CD4-positive, alpha-beta T cell (primary cell): Measurements from ENCODE around the gene C1orf146. TPM values are rescaled to one million over a fixed set of nuclear protein-coding genes. Genes with fewer than 3 reads are reported as not detected.

Experiments
- ATAC-seq: fragments of 200-7000 bp; cut with Tn5 transposase; one replicate; pipeline ENCODE4 v1.10.0; 2022; ENCODE audit warnings: mild to moderate bottlenecking; ENCODE audit not compliant: poor library complexity
- CTCF ChIA-PET: fragments of 350-600 bp; sonication (Branson Sonifier 250); formaldehyde crosslinking; loops from one replicate; lab custom pipeline; 2021; ENCODE audit warnings: antibody characterized with exemption, inconsistent platforms; lab: Charles Lee
- POLR2A ChIA-PET: fragments of 350-600 bp; sonication (Branson Sonifier 250); formaldehyde crosslinking; loops from one replicate; lab custom pipeline; 2021; ENCODE audit warnings: antibody characterized with exemption, inconsistent platforms; lab: Charles Lee
- DNase-seq, 14 experiments: peaks; one replicate each; pipeline ENCODE4 v3.0.0-alpha.2; 2013 to 2020; ENCODE audit warnings: mixed read lengths in 2 of 14
- H3K27ac ChIP-seq, 2 donors: one replicate each; pipeline versions ENCODE4 v1.5.1 to v1.7.0; 2013; ENCODE audit warnings: low read length in 2 of 2, low read depth in 1 of 2, mild to moderate bottlenecking in 1 of 2
- H3K27me3 ChIP-seq, 2 experiments: 1 replicate in 1 of 2; 2 replicates in 1 of 2; pipeline versions ENCODE4 v1.6.1 to v1.7.0; 2013; ENCODE audit warnings: low read length in 2 of 2, control low read depth in 1 of 2, mild to moderate bottlenecking in 1 of 2, moderate library complexity in 1 of 2; ENCODE audit not compliant: insufficient read depth in 2 of 2, control insufficient read depth in 1 of 2
- H3K36me3 ChIP-seq: one replicate; pipeline ENCODE4 v1.6.1; 2013; ENCODE audit warnings: low read length, control low read depth; ENCODE audit not compliant: insufficient read depth
- H3K4me1 ChIP-seq: one replicate; pipeline ENCODE4 v1.6.1; 2013; ENCODE audit warnings: low read length, control low read depth; ENCODE audit not compliant: insufficient read depth
- H3K4me3 ChIP-seq: one replicate; pipeline ENCODE4 v1.5.1; 2013; ENCODE audit warnings: mild to moderate bottlenecking, low read length, moderate library complexity
- H3K9me3 ChIP-seq, 2 experiments: 1 replicate in 1 of 2; 2 replicates in 1 of 2; pipeline versions ENCODE4 v1.6.1 to v1.7.0; 2013; ENCODE audit warnings: low read length in 2 of 2, mild to moderate bottlenecking in 2 of 2, control low read depth in 1 of 2, moderate library complexity in 1 of 2; ENCODE audit not compliant: control insufficient read depth in 1 of 2, insufficient read depth in 1 of 2
- H3K27ac Mint-ChIP-seq: one replicate; pipeline ENCODE4 v1.8.0; 2020; ENCODE audit warnings: mixed read lengths
- H3K27me3 Mint-ChIP-seq: one replicate; pipeline ENCODE4 v1.8.0; 2021; ENCODE audit warnings: mixed read lengths
- H3K36me3 Mint-ChIP-seq: one replicate; pipeline ENCODE4 v1.8.0; 2021; ENCODE audit warnings: low read depth, mixed read lengths
- H3K4me1 Mint-ChIP-seq: one replicate; pipeline ENCODE4 v1.8.0; 2021; ENCODE audit warnings: low read depth, mixed read lengths
- H3K4me3 Mint-ChIP-seq: one replicate; pipeline ENCODE4 v1.8.0; 2020; ENCODE audit warnings: mild to moderate bottlenecking, mixed read lengths
- H3K9me3 Mint-ChIP-seq: one replicate; pipeline ENCODE4 v1.8.0; 2020; ENCODE audit warnings: mixed read lengths
- CTCF ChIP-seq: fragments of 200-600 bp; IDR thresholded peaks from one replicate; pipeline ENCODE4 v1.8.0; 2022; ENCODE audit warnings: antibody characterized with exemption, mild to moderate bottlenecking
- intact Hi-C, 2 experiments: fragments of 100-400 bp; cut with DNase I in 1 of 2; cut with micrococcal nuclease in 1 of 2; formaldehyde crosslinking; loops; one replicate each; pipeline versions ENCODE4 v1.15.1 to v1.9.0; 2023 to 2025; cut with DNase I, micrococcal nuclease
- total RNA-seq, 174 experiments: library from RNA in 2 of 174; stranded (reverse) in 2 of 174; gene quantifications; one replicate each; pipeline ENCODE4 v1.2.3 and lab custom pipeline; 2021 to 2026

Gene C1orf146
- total RNA-seq, 2 experiments from 2014 or later = not detected

- POLR2A ChIA-PET = no interaction called here
- Mint-ChIP-seq H3K27me3 (no peaks in the 10 kb centered on the region), H3K9me3 (no peaks in the 10 kb centered on the region)
These were observed 6.5 kb upstream of the C1orf146 start for GRCh38 chr1:92211166-92211565.

GRCh38 chr1:92218559-92218958, 844 bp downstream of the C1orf146 start:
- no peak for ATAC-seq
- H3K4me3 ChIP-seq = no peak overlapping the region
- no peak for DNase-seq
- Mint-ChIP-seq H3K36me3 (no peaks in the 10 kb centered on the region), H3K4me3 (no peak overlapping the region), H3K27me3 (no peaks in the 10 kb centered on the region), H3K4me1 (no peaks in the 10 kb centered on the region), H3K27ac (no peak overlapping the region), H3K9me3 (peaks cover 2% of the 10 kb centered on the region)
- TF ChIP-seq CTCF = no peak
- no peak overlapping the region for H3K27ac ChIP-seq
- H3K9me3 ChIP-seq = peaks cover 0 to 9% of the 10 kb centered on the region in 2 experiments
- H3K4me1 ChIP-seq = no peaks in the 10 kb centered on the region
- CTCF ChIA-PET = interaction anchor here (0.6 to 0.7 kb wide), 2 partner anchors 187 to 196 kb away, joined by 3 to 4 read pairs; no protein-coding TSS in a partner anchor
- no peaks in the 10 kb centered on the region for H3K27me3 ChIP-seq
- no peaks in the 10 kb centered on the region for H3K36me3 ChIP-seq
- POLR2A ChIA-PET = no interaction called here
- intact Hi-C loops = no loop called here

More at GRCh38 chr1:92211166-92211565, 6.5 kb upstream of the C1orf146 start:
- Mint-ChIP-seq H3K36me3 (no peaks in the 10 kb centered on the region), H3K4me3 (no peak overlapping the region), H3K4me1 (peaks cover 21% of the 10 kb centered on the region), H3K27ac (no peak overlapping the region)
- Histone ChIP-seq H3K9me3 (no peaks in the 10 kb centered on the region), H3K36me3 (no peaks in the 10 kb centered on the region), H3K27me3 (no peaks in the 10 kb centered on the region), H3K4me1 (peaks cover 3% of the 10 kb centered on the region), H3K4me3 (no peak overlapping the region), H3K27ac (no peak overlapping the region)
- ATAC-seq = no peak
- no peak for TF ChIP-seq CTCF
- no peak for DNase-seq
- CTCF ChIA-PET = no interaction called here
- intact Hi-C loops = no loop called here

GRCh38 chr1:92219028-92219427, 1.3 kb downstream of the C1orf146 start:
- no peaks in the 10 kb centered on the region for H3K4me1 Mint-ChIP-seq
- intact Hi-C loops = no loop called here
- ChIA-PET CTCF (interaction anchor here (0.6 to 0.7 kb wide), 2 partner anchors 188 to 196 kb away, joined by 3 to 4 read pairs; no protein-coding TSS in a partner anchor), POLR2A (no interaction called here)
- Histone ChIP-seq H3K9me3 (peaks cover 0 to 9% of the 10 kb centered on the region in 2 experiments), H3K27me3 (no peaks in the 10 kb centered on the region), H3K27ac (no peak overlapping the region), H3K4me1 (no peaks in the 10 kb centered on the region), H3K36me3 (no peaks in the 10 kb centered on the region), H3K4me3 (no peak overlapping the region)
- no peak overlapping the region for H3K4me3 Mint-ChIP-seq
- no peaks in the 10 kb centered on the region for H3K36me3 Mint-ChIP-seq
- no peaks in the 10 kb centered on the region for H3K27me3 Mint-ChIP-seq
- DNase-seq (no peak), ATAC-seq (no peak)
- TF ChIP-seq CTCF = no peak
- peaks cover 2% of the 10 kb centered on the region for H3K9me3 Mint-ChIP-seq
- H3K27ac Mint-ChIP-seq = no peak overlapping the region
